Occipital lobe (tissue), 2 donors: ENCODE measurements around the gene ZNF556. TPM values are rescaled to one million over a fixed set of nuclear protein-coding genes. Genes with fewer than 3 reads are reported as not detected.

ENCODE experiments used
- DNase-seq: peaks from one replicate; lab custom pipeline; 2025; lab: John Stamatoyannopoulos, UW
- total RNA-seq: library from RNA; depleted of rRNA; stranded (reverse); fragments of >200 nt; gene quantifications from one replicate; pipeline ENCODE4 v1.2.3, GENCODE V29; 2014

The ZNF556 gene
- total RNA-seq, 1 donor from 2014 or later, result 0.16 TPM

GRCh38 chr19:2905918-2906519 lies 38.9 kb downstream of the ZNF556 start:
- no peak for DNase-seq

GRCh38 chr19:2906631-2907195 lies 39.6 kb downstream of the ZNF556 start:
- DNase-seq, result no peak

- DNase-seq, result no peak
Measured at GRCh38 chr19:2912306-2912705, 45.2 kb downstream of the ZNF556 start.

- no peak for DNase-seq
Measured at GRCh38 chr19:2917275-2918184, 50.4 kb downstream of the ZNF556 start.

- DNase-seq, result no peak
Measured at GRCh38 chr19:2922987-2923386, 55.9 kb downstream of the ZNF556 start.

GRCh38 chr19:2923510-2923909 lies 56.4 kb downstream of the ZNF556 start:
- no peak for DNase-seq

GRCh38 chr19:2926341-2927031 lies 59.4 kb downstream of the ZNF556 start:
- DNase-seq, result no peak

GRCh38 chr19:2927032-2927430 lies 59.9 kb downstream of the ZNF556 start:
- DNase-seq, result no peak

Other genes with a start within 250 kb of the ZNF556 start
- 4.2 TPM for gene GNG7, start 164.6 kb upstream of the ZNF556 start, total RNA-seq
- 23.1 TPM for gene DIRAS1, start 146.0 kb upstream of the ZNF556 start, total RNA-seq
- gene SLC39A3, start 127.3 kb upstream of the ZNF556 start, total RNA-seq, result 20.4 TPM
- gene SGTA, start 84.1 kb upstream of the ZNF556 start, total RNA-seq, result 24.2 TPM
- gene THOP1, start 81.8 kb upstream of the ZNF556 start, total RNA-seq, result 40.4 TPM
- gene ZNF554, start 47.5 kb upstream of the ZNF556 start, total RNA-seq, result 17.5 TPM
- gene ZNF555, start 25.9 kb upstream of the ZNF556 start, total RNA-seq, result 20.3 TPM
- 5.0 TPM for gene ZNF57, start 33.6 kb downstream of the ZNF556 start, total RNA-seq
- 6.4 TPM for gene ZNF77, start 77.6 kb downstream of the ZNF556 start, total RNA-seq
- 0.16 TPM for gene TLE6, start 110.2 kb downstream of the ZNF556 start, total RNA-seq
- 6.1 TPM for gene TLE2, start 161.9 kb downstream of the ZNF556 start, total RNA-seq
- gene TLE5, start 195.2 kb downstream of the ZNF556 start, total RNA-seq, result 95.8 TPM
- 56.8 TPM for gene GNA11, start 227.0 kb downstream of the ZNF556 start, total RNA-seq